Astrocyte (in vitro differentiated cells and primary cell): ENCODE data around the gene BICC1.

Experiments used
- EZH2 ChIP-seq: IDR thresholded peaks from 2 replicates; pipeline ENCODE4 v1.6.1; 2012; ENCODE audit warnings: mild to moderate bottlenecking, low read length, inconsistent platforms; ENCODE audit not compliant: insufficient read depth
- TF ChIP-seq, protein P1 (sequence below): IDR thresholded peaks from 2 replicates; pipeline ENCODE4 v1.5.1; 2011; ENCODE audit warnings: low read depth, mild to moderate bottlenecking, inconsistent platforms, low read length, moderate library complexity; ENCODE audit not compliant: insufficient read depth

DNA sequence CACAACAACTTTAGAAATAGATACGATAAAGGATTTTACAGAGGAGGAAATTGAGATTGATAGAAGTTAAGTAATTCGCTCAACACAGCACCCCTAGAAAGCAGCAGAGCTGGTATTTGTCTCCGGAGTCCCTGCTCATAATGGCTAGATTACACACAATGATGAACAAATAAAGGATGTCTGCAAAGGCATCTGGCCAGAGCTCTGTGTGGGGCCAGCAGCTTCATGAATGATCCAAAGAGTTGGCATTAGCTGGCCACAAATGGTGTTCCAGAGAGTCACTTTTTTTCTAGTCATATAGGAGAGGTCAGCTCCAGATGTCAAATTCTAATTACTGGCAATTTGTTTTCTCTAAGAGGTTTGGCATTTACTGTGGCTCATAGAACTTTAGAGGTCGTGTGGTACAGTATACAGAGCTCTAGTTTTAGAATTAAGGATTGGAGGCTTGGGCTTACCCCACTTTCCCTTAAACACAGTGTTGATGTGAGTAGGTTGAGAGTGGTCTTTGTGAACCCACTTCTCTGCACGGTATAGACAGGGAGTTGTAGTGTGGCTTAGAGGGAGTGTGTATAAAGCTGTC lies 186.2 kb downstream of the BICC1 start:
- TF ChIP-seq, protein P1, sequence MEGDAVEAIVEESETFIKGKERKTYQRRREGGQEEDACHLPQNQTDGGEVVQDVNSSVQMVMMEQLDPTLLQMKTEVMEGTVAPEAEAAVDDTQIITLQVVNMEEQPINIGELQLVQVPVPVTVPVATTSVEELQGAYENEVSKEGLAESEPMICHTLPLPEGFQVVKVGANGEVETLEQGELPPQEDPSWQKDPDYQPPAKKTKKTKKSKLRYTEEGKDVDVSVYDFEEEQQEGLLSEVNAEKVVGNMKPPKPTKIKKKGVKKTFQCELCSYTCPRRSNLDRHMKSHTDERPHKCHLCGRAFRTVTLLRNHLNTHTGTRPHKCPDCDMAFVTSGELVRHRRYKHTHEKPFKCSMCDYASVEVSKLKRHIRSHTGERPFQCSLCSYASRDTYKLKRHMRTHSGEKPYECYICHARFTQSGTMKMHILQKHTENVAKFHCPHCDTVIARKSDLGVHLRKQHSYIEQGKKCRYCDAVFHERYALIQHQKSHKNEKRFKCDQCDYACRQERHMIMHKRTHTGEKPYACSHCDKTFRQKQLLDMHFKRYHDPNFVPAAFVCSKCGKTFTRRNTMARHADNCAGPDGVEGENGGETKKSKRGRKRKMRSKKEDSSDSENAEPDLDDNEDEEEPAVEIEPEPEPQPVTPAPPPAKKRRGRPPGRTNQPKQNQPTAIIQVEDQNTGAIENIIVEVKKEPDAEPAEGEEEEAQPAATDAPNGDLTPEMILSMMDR, result no peak
- no peak for TF ChIP-seq EZH2
